Globus pallidus (tissue), 1 donor: ENCODE measurements around the gene AUTS2.
"Not testable (repeated sequence)": the region's sequence is repeated elsewhere in the genome, so short reads cannot be mapped to it uniquely, and the experiment has no call there.

Source experiments
- DNase-seq: peaks from one replicate; pipeline ENCODE4 v3.0.0-alpha.2; 2015; ENCODE audit warnings: low spot score

Gene AUTS2

GRCh38 chr7:70779321-70779720 lies 1181.0 kb downstream of the AUTS2 start:
- no peak for DNase-seq

GRCh38 chr7:70781922-70782311 lies 1183.6 kb downstream of the AUTS2 start:
- no peak for DNase-seq

GRCh38 chr7:70782796-70783195 lies 1184.5 kb downstream of the AUTS2 start:
- DNase-seq, result peak; percentile 48

GRCh38 chr7:70785427-70785826 lies 1187.2 kb downstream of the AUTS2 start:
- no peak for DNase-seq

GRCh38 chr7:70786076-70786475 lies 1187.8 kb downstream of the AUTS2 start:
- DNase-seq, result no peak

GRCh38 chr7:70787286-70787685 lies 1189.0 kb downstream of the AUTS2 start:
- no peak for DNase-seq

GRCh38 chr7:70787771-70788170 lies 1189.5 kb downstream of the AUTS2 start:
- no peak for DNase-seq

GRCh38 chr7:70788276-70788675 lies 1190.0 kb downstream of the AUTS2 start:
- no peak for DNase-seq

- DNase-seq, result no peak
Measured at GRCh38 chr7:70789481-70790214, 1191.4 kb downstream of the AUTS2 start.

- no peak for DNase-seq
Measured at GRCh38 chr7:70790215-70791073, 1192.2 kb downstream of the AUTS2 start.

- no peak for DNase-seq
Measured at GRCh38 chr7:70791341-70791740, 1193.1 kb downstream of the AUTS2 start.

- DNase-seq, result no peak
Measured at GRCh38 chr7:70793060-70793459, 1194.8 kb downstream of the AUTS2 start.

- DNase-seq, result no peak
Measured at GRCh38 chr7:70793821-70794220, 1195.5 kb downstream of the AUTS2 start.

GRCh38 chr7:70794962-70795361 lies 1196.7 kb downstream of the AUTS2 start:
- DNase-seq, result no peak

- no peak for DNase-seq
Measured at GRCh38 chr7:70795948-70796347, 1197.7 kb downstream of the AUTS2 start.

- no peak for DNase-seq
Measured at GRCh38 chr7:70797109-70797514, 1198.8 kb downstream of the AUTS2 start.

- DNase-seq, result no peak
Measured at GRCh38 chr7:70799841-70800405, 1201.6 kb downstream of the AUTS2 start.

GRCh38 chr7:70805360-70805759 lies 1207.1 kb downstream of the AUTS2 start:
- no peak for DNase-seq

- no peak for DNase-seq
Measured at GRCh38 chr7:70807650-70808049, 1209.4 kb downstream of the AUTS2 start.

GRCh38 chr7:70808876-70809275 lies 1210.6 kb downstream of the AUTS2 start:
- no peak for DNase-seq

- DNase-seq, result no peak
Measured at GRCh38 chr7:70810558-70811139, 1212.4 kb downstream of the AUTS2 start.

- no peak for DNase-seq
Measured at GRCh38 chr7:70812511-70812910, 1214.2 kb downstream of the AUTS2 start.

- not testable (repeated sequence) for DNase-seq
Measured at GRCh38 chr7:70822490-70822889, 1224.2 kb downstream of the AUTS2 start.
